Measurements from ENCODE around the gene FXYD6. TPM values are rescaled to one million over a fixed set of nuclear protein-coding genes. Genes with fewer than 3 reads are reported as not detected.

FXYD6 gene
- total and polyA plus RNA-seq, 9 of the 15 experiments (the other 6 are each of a cell fraction or from before 2014, with no cell fraction given) = 0.07 to 0.35 TPM; not detected in 7

DNA sequence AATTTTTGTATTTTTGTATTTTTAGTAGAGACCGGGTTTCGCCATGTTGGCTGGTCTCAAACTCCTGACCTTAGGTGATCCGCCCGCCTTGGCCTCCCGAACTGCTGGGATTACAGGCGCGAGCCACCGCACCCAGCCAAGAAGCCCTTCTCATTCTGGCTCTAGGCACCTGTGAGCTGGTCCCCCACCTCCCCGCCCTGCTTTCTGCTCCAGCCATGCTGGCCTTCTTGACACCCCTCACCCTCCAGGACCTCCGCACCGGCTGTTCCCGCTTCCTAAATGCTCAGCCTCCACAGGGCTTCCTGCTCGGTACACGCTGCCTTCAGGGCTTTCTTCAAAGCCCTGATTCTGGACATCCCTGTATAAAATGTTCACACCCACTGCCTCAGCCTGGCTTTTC is 46.4 kb downstream of the FXYD6 start:
- DNase-seq (ENCODE audit: extremely low read depth in 1 of 4, low spot score in 3 of 4) (no peak), ATAC-seq (no peak), FAIRE-seq (no peak)
- Histone ChIP-seq H4K20me1 (replicated peaks; ENCODE audit: control insufficient read depth, insufficient read depth, low read length) (0 out of 2 replicates have a peak, but pooled peaks cover 4% of the 10 kb centered on the region), H2AFZ (ENCODE audit: low read depth, low read length) (no peak overlapping the region), H3K36me3 (ENCODE audit: control insufficient read depth, insufficient read depth, low read length) (no peaks in the 10 kb centered on the region), H3K9me3 (replicated peaks; ENCODE audit: control insufficient read depth, insufficient read depth, low read depth, low read length) (no peaks in the 10 kb centered on the region), H3K79me2 (ENCODE audit: control insufficient read depth, insufficient read depth, low read length) (no peaks in the 10 kb centered on the region), H3K27me3 (ENCODE audit: control insufficient read depth in 2 of 2, insufficient read depth in 2 of 2, low read length in 2 of 2) (peaks cover 29 to 84% of the 10 kb centered on the region in 2 experiments; a peak in 4 of 5 replicates), H3K4me3 (no peak overlapping the region), H3K27ac (ENCODE audit: extremely low read depth, low read depth, low read length) (no peak overlapping the region), H3K9ac (ENCODE audit: insufficient read depth in 1 of 2, low read depth in 2 of 2, low read length in 2 of 2) (no peak overlapping the region), H3K4me1 (replicated peaks in 1 of 2; ENCODE audit: control insufficient read depth in 2 of 2, insufficient read depth in 2 of 2, low read length in 2 of 2) (peaks cover 0 to 14% of the 10 kb centered on the region in 2 experiments; a peak in 1 of 5 replicates), H3K4me2 (ENCODE audit: insufficient read depth, low read length) (no peak overlapping the region), H3K9me1 (ENCODE audit: control insufficient read depth, insufficient read depth, low read length) (peaks cover 2% of the 10 kb centered on the region)
- ChIA-PET CTCF (ENCODE audit: low intra/inter-chr PET ratio) (no interaction called here), POLR2A (no interaction called here)
- in situ Hi-C loops (cut with MboI) (no loop called here), intact Hi-C loops (cut with micrococcal nuclease) (no loop called here)
- TF ChIP-seq MAZ (CRISPR knock-in tag; conservative IDR thresholded peaks at IDR 0.05 in 1 of 2, IDR thresholded peaks at IDR 0.05 in 1 of 2) (no peak), ZFX (CRISPR knock-in tag; IDR thresholded peaks at IDR 0.05) (no peak), CBFB (CRISPR knock-in tag; IDR thresholded peaks at IDR 0.05) (no peak), FOXA1 (IDR thresholded peaks at IDR 0.05; ENCODE audit: borderline replicate concordance) (no peak), ARID1B (IDR thresholded peaks at IDR 0.05) (no peak), ZNF780A (CRISPR knock-in tag; IDR thresholded peaks at IDR 0.05) (no peak), PHF20 (IDR thresholded peaks at IDR 0.05; ENCODE audit: partially characterized antibody) (no peak), XRCC3 (IDR thresholded peaks at IDR 0.05) (no peak), RBM39 (optimal IDR thresholded peaks at IDR 0.05; ENCODE audit: low read depth, low read length) (no peak)
- TF ChIP-seq, protein P1, sequence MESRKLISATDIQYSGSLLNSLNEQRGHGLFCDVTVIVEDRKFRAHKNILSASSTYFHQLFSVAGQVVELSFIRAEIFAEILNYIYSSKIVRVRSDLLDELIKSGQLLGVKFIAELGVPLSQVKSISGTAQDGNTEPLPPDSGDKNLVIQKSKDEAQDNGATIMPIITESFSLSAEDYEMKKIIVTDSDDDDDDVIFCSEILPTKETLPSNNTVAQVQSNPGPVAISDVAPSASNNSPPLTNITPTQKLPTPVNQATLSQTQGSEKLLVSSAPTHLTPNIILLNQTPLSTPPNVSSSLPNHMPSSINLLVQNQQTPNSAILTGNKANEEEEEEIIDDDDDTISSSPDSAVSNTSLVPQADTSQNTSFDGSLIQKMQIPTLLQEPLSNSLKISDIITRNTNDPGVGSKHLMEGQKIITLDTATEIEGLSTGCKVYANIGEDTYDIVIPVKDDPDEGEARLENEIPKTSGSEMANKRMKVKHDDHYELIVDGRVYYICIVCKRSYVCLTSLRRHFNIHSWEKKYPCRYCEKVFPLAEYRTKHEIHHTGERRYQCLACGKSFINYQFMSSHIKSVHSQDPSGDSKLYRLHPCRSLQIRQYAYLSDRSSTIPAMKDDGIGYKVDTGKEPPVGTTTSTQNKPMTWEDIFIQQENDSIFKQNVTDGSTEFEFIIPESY (CRISPR knock-in tag; IDR thresholded peaks at IDR 0.05) = no peak
- BruUV-seq (replicated peaks) = no TSS peak
- WGBS (ENCODE audit: insufficient coverage, low coverage, missing lambda C conversion rate) = 9% methylated on average over 9 of the region's 14 CpGs

All from K562 (cell line).